ENCODE results near the gene APOL6. TPM values are rescaled to one million over a fixed set of nuclear protein-coding genes. Genes with fewer than 3 reads are reported as not detected.

The APOL6 gene
- polyA plus RNA-seq, 2 of the 4 experiments (the other 2 are of a cell fraction): 1.3 to 2.7 TPM

- ATAC-seq (no peak), FAIRE-seq (no peak), DNase-seq (ENCODE audit: low read depth in 1 of 2, low spot score in 1 of 2) (no peak)
- TF ChIP-seq, protein P1, sequence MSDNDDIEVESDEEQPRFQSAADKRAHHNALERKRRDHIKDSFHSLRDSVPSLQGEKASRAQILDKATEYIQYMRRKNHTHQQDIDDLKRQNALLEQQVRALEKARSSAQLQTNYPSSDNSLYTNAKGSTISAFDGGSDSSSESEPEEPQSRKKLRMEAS (IDR thresholded peaks at IDR 0.05): no peak
- TF ChIP-seq HEYL (CRISPR knock-in tag; IDR thresholded peaks at IDR 0.05) (no peak), KDM1A (IDR thresholded peaks at IDR 0.05; ENCODE audit: low read depth) (no peak), FOXS1 (CRISPR knock-in tag; IDR thresholded peaks at IDR 0.05) (no peak), GATA3 (IDR thresholded peaks at IDR 0.05; ENCODE audit: borderline replicate concordance) (no peak), SMC3 (IDR thresholded peaks at IDR 0.05) (no peak), MYC (IDR thresholded peaks at IDR 0.05; ENCODE audit: borderline replicate concordance, low read length) (no peak), RCOR1 (IDR thresholded peaks at IDR 0.05; ENCODE audit: low read depth, low read length) (no peak), CBX8 (IDR thresholded peaks at IDR 0.05) (no peak), BHLHE40 (IDR thresholded peaks at IDR 0.05; ENCODE audit: low read depth, low read length) (no peak), EHMT2 (IDR thresholded peaks at IDR 0.05; ENCODE audit: low read depth) (no peak), CEBPB (IDR thresholded peaks at IDR 0.05) (no peak), CBX2 (IDR thresholded peaks at IDR 0.05; ENCODE audit: borderline replicate concordance, low read depth) (no peak), RFX5 (IDR thresholded peaks at IDR 0.05) (no peak), RAD21 (conservative IDR thresholded peaks at IDR 0.05 in 1 of 2, IDR thresholded peaks at IDR 0.05 in 1 of 2) (no peak), RARB (CRISPR knock-in tag; IDR thresholded peaks at IDR 0.05) (no peak)
- TF ChIP-seq, protein P2, sequence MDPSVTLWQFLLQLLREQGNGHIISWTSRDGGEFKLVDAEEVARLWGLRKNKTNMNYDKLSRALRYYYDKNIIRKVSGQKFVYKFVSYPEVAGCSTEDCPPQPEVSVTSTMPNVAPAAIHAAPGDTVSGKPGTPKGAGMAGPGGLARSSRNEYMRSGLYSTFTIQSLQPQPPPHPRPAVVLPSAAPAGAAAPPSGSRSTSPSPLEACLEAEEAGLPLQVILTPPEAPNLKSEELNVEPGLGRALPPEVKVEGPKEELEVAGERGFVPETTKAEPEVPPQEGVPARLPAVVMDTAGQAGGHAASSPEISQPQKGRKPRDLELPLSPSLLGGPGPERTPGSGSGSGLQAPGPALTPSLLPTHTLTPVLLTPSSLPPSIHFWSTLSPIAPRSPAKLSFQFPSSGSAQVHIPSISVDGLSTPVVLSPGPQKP (IDR thresholded peaks at IDR 0.05; ENCODE audit: low read depth, low read length): no peak
- TF ChIP-seq, protein P3, sequence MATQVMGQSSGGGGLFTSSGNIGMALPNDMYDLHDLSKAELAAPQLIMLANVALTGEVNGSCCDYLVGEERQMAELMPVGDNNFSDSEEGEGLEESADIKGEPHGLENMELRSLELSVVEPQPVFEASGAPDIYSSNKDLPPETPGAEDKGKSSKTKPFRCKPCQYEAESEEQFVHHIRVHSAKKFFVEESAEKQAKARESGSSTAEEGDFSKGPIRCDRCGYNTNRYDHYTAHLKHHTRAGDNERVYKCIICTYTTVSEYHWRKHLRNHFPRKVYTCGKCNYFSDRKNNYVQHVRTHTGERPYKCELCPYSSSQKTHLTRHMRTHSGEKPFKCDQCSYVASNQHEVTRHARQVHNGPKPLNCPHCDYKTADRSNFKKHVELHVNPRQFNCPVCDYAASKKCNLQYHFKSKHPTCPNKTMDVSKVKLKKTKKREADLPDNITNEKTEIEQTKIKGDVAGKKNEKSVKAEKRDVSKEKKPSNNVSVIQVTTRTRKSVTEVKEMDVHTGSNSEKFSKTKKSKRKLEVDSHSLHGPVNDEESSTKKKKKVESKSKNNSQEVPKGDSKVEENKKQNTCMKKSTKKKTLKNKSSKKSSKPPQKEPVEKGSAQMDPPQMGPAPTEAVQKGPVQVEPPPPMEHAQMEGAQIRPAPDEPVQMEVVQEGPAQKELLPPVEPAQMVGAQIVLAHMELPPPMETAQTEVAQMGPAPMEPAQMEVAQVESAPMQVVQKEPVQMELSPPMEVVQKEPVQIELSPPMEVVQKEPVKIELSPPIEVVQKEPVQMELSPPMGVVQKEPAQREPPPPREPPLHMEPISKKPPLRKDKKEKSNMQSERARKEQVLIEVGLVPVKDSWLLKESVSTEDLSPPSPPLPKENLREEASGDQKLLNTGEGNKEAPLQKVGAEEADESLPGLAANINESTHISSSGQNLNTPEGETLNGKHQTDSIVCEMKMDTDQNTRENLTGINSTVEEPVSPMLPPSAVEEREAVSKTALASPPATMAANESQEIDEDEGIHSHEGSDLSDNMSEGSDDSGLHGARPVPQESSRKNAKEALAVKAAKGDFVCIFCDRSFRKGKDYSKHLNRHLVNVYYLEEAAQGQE (IDR thresholded peaks at IDR 0.05): no peak
- ChIA-PET CTCF (interaction anchor here (1.0 kb wide), 1 partner anchor 362 kb away, joined by 6 read pairs; no protein-coding TSS in a partner anchor), POLR2A (interaction anchor here (0.6 kb wide), 1 partner anchor 258 kb away, joined by 4 read pairs; no protein-coding TSS in a partner anchor)
- H3K4me2 ChIP-seq: no peak overlapping the region
- WGBS (ENCODE audit: missing lambda C conversion rate): 67% methylated on average over 6 of the region's 7 CpGs
- H3K9me3 ChIP-seq: no peaks in the 10 kb centered on the region
- H3K4me3 ChIP-seq: no peak overlapping the region
- H3K27ac ChIP-seq: no peak overlapping the region; a peak in 1 of 6 replicates
- peaks cover 3% of the 10 kb centered on the region; the same call in 1 of the 3 replicates for H3K4me1 ChIP-seq
Measured at GRCh38 chr22:35703861-35704584, 55.8 kb downstream of the APOL6 start.

DNA sequence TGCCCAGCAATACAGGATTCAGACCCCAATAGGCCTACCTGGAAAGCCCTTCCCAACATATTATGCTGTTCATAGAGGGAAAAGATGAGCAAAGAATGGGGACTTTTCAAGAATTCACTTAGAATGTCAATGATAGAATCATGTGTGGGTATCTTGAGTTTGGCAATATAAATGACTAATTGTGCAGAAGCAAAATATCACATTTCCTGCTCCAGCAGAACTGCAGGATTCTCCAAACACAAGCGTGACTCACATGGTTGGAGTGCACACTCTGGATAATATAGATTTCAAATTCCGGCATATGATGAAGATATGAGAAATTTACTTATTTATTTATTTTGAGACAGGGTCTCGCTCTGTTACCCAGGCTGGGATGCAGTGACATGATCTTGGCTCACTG, 56.9 kb downstream of the APOL6 start:
- H3K4me2 ChIP-seq: no peak overlapping the region
- TF ChIP-seq FOSL2 (IDR thresholded peaks at IDR 0.05): no peak
- TF ChIP-seq FOSL2 (CRISPR knock-in tag; IDR thresholded peaks at IDR 0.05): peak; percentile 32; the same call in 1 of the 2 replicates
- TF ChIP-seq, protein P1 (IDR thresholded peaks at IDR 0.05): no peak
- peaks cover 3% of the 10 kb centered on the region; the same call in 1 of the 3 replicates for H3K4me1 ChIP-seq
- 73% methylated on average over 3 of the region's 3 CpGs for WGBS (ENCODE audit: missing lambda C conversion rate)
- CTCF ChIA-PET: interaction anchor here (0.6 to 0.7 kb wide), 3 partner anchors 92 to 395 kb away, joined by 3 to 4 read pairs (median 3); no protein-coding TSS in a partner anchor
- H3K9me3 ChIP-seq: no peaks in the 10 kb centered on the region
- FAIRE-seq (no peak), DNase-seq (ENCODE audit: low read depth in 1 of 2, low spot score in 1 of 2) (no peak), ATAC-seq (peak in 1 of 2 experiments; percentile 41; a peak in 2 of 6 replicates)
- no peak overlapping the region; a peak in 1 of 6 replicates for H3K27ac ChIP-seq
- H3K4me3 ChIP-seq: no peak overlapping the region
- POLR2A ChIA-PET: no interaction called here
